Ramos (cell line): Measurements from ENCODE around the gene SELE.
"Not testable (repeated sequence)": the region's sequence is repeated elsewhere in the genome, so short reads cannot be mapped to it uniquely, and the experiment has no call there.

ENCODE experiments used
- in situ Hi-C: fragments of 300-500 bp; cut with MboI; formaldehyde crosslinking; loops from one replicate; pipeline ENCODE4 v1.14.3; 2022; ENCODE audit warnings: low sequenced_read_pairs; ENCODE audit not compliant: unreplicated experiment

SELE gene

GRCh38 chr1:169725930-169726329 lies 7.9 kb downstream of the SELE start:
- in situ Hi-C loops, result no loop called here

DNA sequence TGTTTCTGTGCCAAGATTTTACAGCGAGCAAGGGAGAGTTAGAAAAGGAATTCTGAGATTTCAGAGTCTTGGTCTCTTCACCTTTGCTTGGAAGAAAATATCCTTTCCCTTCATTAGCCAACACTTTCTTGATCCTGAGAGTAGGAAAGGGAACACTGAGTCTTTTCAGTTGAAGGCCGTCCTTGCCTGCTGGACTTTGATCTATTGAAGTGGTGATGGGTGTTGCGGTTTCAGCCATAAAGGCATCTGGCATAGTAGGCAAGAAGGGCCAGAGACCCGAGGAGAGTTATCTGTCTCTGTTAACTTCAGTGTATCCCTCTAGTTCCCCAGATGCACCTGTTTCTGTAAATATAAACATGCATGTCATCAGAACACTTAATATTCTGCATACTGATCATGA lies 9.7 kb downstream of the SELE start:
- in situ Hi-C loops, result no loop called here

GRCh38 chr1:169723763-169724162 lies 10.1 kb downstream of the SELE start:
- in situ Hi-C loops, result no loop called here

DNA sequence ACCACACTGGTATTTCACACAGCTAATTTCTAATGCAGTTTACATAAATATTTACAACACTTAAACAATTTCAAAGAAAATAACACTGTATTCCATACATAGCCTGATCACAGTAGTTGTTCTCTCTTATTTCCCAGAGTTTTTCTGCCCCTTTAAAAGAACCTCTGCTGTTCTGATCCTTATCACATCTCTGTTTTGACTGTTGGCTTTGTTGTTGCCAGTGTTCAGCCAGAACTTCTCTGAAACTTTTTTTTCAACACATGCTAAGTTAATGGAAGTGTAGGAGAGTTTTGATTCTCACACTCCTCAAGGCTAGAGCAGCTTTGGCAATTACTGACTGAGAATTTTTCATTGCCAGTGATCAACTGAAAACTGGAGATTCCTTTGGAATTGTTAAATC lies 11.1 kb downstream of the SELE start:
- in situ Hi-C loops, result no loop called here

DNA sequence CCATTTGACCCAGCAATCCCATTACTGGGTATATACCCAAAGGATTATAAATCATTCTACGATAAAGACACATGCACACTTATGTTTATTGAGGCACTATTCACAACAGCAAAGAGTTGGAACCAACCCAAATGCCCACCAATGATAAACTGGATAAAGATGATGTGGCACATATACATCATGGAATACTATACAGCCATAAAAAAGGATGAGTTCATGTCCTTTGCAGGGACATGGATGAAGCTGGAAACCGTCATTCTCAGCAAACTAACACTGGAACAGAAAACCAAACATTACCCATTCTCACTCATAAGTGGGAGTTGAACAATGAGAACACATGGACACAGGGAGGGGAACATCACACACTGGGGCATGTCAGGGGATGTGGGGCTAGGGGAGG lies 18.8 kb downstream of the SELE start:
- in situ Hi-C loops, result not testable (repeated sequence)

DNA sequence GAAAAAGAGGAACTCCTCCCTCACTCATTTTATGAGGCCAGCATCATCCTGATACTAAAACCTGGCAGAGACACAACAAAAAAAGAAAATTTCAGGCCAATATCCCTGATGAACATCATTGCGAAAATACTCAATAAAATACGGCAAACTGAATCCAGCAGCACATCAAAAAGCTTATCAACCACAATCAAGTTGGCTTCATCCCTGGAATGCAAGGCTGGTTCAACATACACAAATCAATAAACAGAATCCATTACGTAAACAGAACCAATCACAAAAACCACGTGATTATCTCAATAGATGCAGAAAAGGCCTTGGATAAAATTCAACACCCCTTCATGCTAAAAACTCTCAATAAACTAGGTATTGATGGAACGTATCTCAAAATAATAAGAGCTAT lies 20.8 kb downstream of the SELE start:
- in situ Hi-C loops, result not testable (repeated sequence)

DNA sequence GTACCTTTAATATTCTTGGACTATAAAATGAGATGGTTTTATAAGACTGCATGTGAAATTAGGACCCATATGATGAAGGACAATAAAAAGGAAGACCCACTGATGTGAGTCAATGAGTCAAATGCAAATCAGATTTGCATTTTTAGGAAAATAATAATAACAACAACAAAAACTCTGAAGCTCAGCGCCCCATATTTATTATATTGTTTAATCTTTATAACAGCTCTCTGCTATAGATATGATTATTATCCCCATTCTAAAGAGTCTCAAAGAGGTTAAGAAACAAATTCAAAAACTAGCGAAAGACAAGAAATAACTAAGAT lies 21.6 kb downstream of the SELE start:
- in situ Hi-C loops, result no loop called here

DNA sequence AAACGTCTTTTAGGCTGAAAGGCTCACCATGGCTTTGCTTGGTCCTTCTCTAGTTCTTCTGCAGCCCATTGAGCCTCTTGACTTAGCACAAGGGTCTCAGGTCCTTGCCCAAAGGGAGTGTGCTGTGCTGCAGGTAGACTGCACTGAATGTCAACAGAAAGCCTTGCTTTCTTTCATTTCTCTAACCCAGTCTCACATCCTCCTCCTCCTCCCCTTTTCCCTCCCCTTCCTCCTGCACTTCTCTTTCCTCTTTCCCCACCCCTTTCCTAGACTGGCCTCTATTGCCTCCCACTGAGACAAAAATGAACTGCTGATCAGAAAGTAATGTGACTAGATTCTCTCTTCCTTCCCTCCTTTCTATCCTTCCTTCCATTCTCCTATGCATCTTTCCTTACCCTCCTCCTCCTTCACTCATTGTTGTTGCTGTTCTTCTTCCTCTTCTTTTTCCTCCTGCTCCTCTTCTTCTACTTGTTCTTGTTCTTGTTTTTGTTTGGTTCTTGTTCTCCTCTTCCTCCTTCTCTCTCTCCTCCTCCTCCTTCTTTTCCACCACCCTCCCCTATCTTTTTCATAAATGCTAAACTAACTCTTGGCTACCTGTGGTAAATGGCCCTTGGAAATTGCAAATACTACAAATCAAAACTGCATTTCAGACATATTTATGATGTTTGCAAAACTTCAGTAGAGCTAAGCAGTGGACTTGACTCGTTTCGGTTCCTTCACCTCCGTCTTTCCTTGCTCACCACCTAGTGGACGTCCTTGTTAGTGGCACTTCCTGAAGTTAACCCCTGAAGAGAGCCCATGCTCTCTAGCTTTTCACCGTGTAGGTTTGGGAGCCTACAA lies 22.2 kb downstream of the SELE start, which contains the start of gene SELL:
Gene SELL, minus strand, starts transcription at position 152 of the 840 bp plus-strand sequence. Its CDS starts 122 bp downstream, at position 30.
- in situ Hi-C loops, result no loop called here

- in situ Hi-C loops, result no loop called here
These were observed 25.2 kb downstream of the SELE start for GRCh38 chr1:169708647-169709046.

- in situ Hi-C loops, result no loop called here
These were observed 25.8 kb downstream of the SELE start for GRCh38 chr1:169707912-169708604.

- in situ Hi-C loops, result no loop called here
These were observed 29.1 kb downstream of the SELE start for GRCh38 chr1:169704797-169705196.

GRCh38 chr1:169701261-169702005 lies 32.4 kb downstream of the SELE start:
- in situ Hi-C loops, result no loop called here

- in situ Hi-C loops, result no loop called here
These were observed 34.2 kb downstream of the SELE start for GRCh38 chr1:169699707-169700106.

GRCh38 chr1:169698976-169699375 lies 34.9 kb downstream of the SELE start:
- in situ Hi-C loops, result no loop called here

DNA sequence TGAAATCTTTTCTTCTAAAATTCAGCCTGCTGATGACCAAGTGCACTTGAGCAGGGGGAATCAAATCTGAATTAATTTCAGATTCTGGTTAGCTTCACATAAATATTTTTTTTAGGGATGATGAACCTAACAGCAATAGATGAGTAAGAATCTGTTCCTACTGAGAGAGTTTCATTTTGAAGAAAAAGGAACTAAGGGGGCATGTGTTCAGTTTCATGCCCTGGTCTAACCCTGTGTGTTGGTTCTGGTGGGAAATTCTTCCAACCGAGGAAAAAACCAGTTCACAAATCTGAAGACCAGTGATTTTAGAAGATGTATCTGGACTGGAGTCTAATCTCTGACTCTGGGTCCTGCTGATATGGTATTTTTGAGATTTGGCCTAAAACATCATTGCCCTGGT lies 36.1 kb downstream of the SELE start:
- in situ Hi-C loops, result no loop called here

DNA sequence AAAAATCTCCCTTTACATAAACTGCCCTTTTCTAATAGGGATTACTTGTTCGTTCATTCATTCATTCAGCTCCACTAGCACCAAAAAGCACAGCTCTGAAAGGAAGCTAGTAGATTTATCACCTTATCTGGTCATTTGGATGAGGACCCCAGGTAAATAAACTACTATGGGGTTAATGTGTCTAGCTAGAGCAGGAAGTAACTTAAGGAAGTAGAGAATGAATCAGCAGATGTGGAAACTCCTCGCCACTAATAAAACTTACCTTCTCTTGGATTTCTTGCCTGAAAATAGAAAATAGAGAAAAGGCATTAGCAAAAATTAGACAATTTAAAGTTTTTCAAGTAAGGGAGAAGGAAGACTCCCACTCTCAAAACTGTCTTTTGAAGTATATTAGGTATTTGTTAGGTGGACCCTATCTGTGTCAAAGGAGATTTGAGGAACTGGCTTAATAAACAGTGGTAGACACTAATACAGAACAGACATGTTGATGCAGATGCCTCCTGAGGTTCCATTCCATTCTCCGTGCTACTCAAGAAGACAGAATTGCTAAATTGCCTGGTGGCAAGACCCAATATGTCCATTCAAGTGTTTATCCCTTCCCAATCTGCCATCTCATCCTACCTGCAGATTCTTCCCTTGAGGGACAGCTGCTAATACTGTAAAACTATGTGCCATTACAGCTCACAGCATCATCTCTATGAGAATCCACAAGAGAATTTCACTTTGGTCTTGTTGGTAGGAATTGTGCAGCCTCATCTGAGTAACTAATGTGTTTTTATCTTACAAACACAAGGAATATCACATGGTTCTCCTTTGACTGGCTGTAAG lies 37.4 kb downstream of the SELE start:
- in situ Hi-C loops, result no loop called here

- in situ Hi-C loops, result no loop called here
These were observed 39.4 kb downstream of the SELE start for GRCh38 chr1:169694304-169695075.

DNA sequence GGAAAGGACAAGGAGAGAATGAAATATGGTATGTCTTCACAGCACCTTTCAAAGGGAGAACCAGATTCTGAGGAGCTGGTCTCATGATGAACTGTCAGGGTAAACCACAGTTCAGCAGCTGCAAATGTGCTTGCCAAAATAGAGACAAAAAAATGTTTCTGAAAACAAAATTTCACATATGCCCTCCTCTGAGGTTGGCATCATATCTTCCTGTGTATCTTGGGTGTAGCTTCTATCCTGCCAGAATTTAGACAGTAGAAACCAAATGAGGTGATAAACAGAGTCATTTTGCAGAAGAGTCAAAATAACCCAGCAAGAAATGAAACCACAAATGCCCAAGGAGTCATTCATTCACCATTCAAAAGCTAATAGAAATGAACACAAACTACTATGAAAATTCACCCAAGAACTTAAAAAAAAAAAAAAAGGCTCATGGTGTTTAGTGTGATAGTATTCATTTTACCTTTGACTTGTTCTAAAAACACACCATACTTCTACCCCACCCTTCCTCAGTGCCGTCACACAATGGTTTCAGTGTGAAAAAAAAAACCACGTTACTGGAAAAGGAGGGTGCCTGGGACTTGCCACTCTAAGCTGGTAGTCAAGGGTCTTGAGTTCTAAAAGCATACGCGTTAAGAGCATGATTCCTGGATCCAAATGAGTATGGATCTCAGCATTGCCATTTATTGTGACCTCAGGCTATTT lies 41.0 kb downstream of the SELE start:
- in situ Hi-C loops, result no loop called here

GRCh38 chr1:169690489-169690888 lies 43.4 kb downstream of the SELE start:
- in situ Hi-C loops, result no loop called here
